Jurkat, Clone E6-1 (cell line): ENCODE results near the gene HOXA3.

Experiments used
- DNase-seq: peaks from one replicate; pipeline ENCODE4 v3.0.0-alpha.2; 2011; ENCODE audit warnings: low read depth, low spot score
- H3K4me3 ChIP-seq: 2 replicates; pipeline ENCODE4 v1.5.1; 2011; ENCODE audit warnings: mild to moderate bottlenecking, low read length, control low read depth, moderate library complexity

Gene HOXA3

GRCh38 chr7:27170426-27171324 lies 18.3 kb upstream of the HOXA3 start:
- no peak overlapping the region for H3K4me3 ChIP-seq
- no peak for DNase-seq

GRCh38 chr7:27169658-27170425 lies 17.5 kb upstream of the HOXA3 start:
- H3K4me3 ChIP-seq = no peak overlapping the region
- no peak for DNase-seq

GRCh38 chr7:27168265-27168947 lies 16.0 kb upstream of the HOXA3 start:
- no peak overlapping the region for H3K4me3 ChIP-seq
- no peak for DNase-seq

GRCh38 chr7:27167916-27168264 lies 15.5 kb upstream of the HOXA3 start:
- no peak for DNase-seq
- H3K4me3 ChIP-seq = no peak overlapping the region

GRCh38 chr7:27166531-27167505 lies 14.4 kb upstream of the HOXA3 start:
- no peak for DNase-seq
- H3K4me3 ChIP-seq = no peak overlapping the region

- no peak for DNase-seq
- H3K4me3 ChIP-seq = no peak overlapping the region
Observed at GRCh38 chr7:27165996-27166530, 13.7 kb upstream of the HOXA3 start.

GRCh38 chr7:27165089-27165995 lies 13.0 kb upstream of the HOXA3 start, which contains the start of gene HOXA9:
Gene HOXA9, minus strand, starts transcription at chr7:27165537. Its CDS starts 80 bp downstream, at chr7:27165457.
- no peak within 1 kb of the TSS for H3K4me3 ChIP-seq

GRCh38 chr7:27164367-27165088 lies 12.1 kb upstream of the HOXA3 start:
- no peak for DNase-seq
- no peak overlapping the region for H3K4me3 ChIP-seq

More at GRCh38 chr7:27165089-27165995, 13.0 kb upstream of the HOXA3 start, which contains the start of gene HOXA9:
- DNase-seq = no peak

GRCh38 chr7:27164045-27164366 lies 11.6 kb upstream of the HOXA3 start:
- DNase-seq = no peak
- no peak overlapping the region for H3K4me3 ChIP-seq

GRCh38 chr7:27163288-27164044 lies 11.1 kb upstream of the HOXA3 start:
- DNase-seq = no peak
- H3K4me3 ChIP-seq = no peak overlapping the region

- no peak overlapping the region for H3K4me3 ChIP-seq
Observed at GRCh38 chr7:27162561-27163287, 10.3 kb upstream of the HOXA3 start.

GRCh38 chr7:27161721-27162560 lies 9.6 kb upstream of the HOXA3 start:
- no peak overlapping the region for H3K4me3 ChIP-seq
- no peak for DNase-seq

More at GRCh38 chr7:27162561-27163287, 10.3 kb upstream of the HOXA3 start:
- DNase-seq = no peak

- H3K4me3 ChIP-seq = peak overlapping the region; percentile 67
- no peak for DNase-seq
Observed at GRCh38 chr7:27161214-27161720, 8.9 kb upstream of the HOXA3 start.

GRCh38 chr7:27160546-27161213 lies 8.3 kb upstream of the HOXA3 start:
- peak; percentile 83 for DNase-seq
- H3K4me3 ChIP-seq = peak overlapping the region; percentile 67
